CD4-positive, CD25-positive, alpha-beta regulatory T cell (primary cell): Measurements from ENCODE around the gene DPM1. TPM values are rescaled to one million over a fixed set of nuclear protein-coding genes. Genes with fewer than 3 reads are reported as not detected.
A peak's percentile ranks its signal among the peaks of the same experiment; 100 is the strongest.

ENCODE experiments used
- ATAC-seq, 2 donors: fragments of 150-1000 bp; cut with Tn5 transposase; one replicate each; pipeline ENCODE4 v1.10.0; 2021; ENCODE audit warnings: low read depth in 2 of 2, moderate number of reproducible peaks in 2 of 2, moderate library complexity in 1 of 2
- DNase-seq, 3 donors: peaks; one replicate each; pipeline versions ENCODE4 v3.0.0 to v3.0.0-alpha.2; 2012 to 2022; ENCODE audit warnings: mixed read lengths in 1 of 3
- H3K27ac ChIP-seq: one replicate; pipeline ENCODE4 v1.7.0; 2013; ENCODE audit warnings: mild to moderate bottlenecking, low read length; ENCODE audit not compliant: insufficient read depth, poor library complexity, severe bottlenecking
- H3K27me3 ChIP-seq: one replicate; pipeline ENCODE4 v1.7.0; 2013; ENCODE audit warnings: low read length; ENCODE audit not compliant: control insufficient read depth, insufficient read depth
- H3K36me3 ChIP-seq: one replicate; pipeline ENCODE4 v1.7.0; 2013; ENCODE audit warnings: mild to moderate bottlenecking, low read length, moderate library complexity; ENCODE audit not compliant: control insufficient read depth, insufficient read depth
- H3K4me1 ChIP-seq: 2 replicates; pipeline ENCODE4 v1.7.0; 2013; ENCODE audit warnings: mild to moderate bottlenecking, low read length; ENCODE audit not compliant: insufficient read depth, control insufficient read depth, poor library complexity, severe bottlenecking
- H3K4me3 ChIP-seq: one replicate; pipeline ENCODE4 v1.7.0; 2013; ENCODE audit warnings: low read depth, mild to moderate bottlenecking, low read length, moderate library complexity
- H3K9me3 ChIP-seq, 2 experiments: 1 replicate in 1 of 2; 2 replicates in 1 of 2; pipeline ENCODE4 v1.7.0; 2013; ENCODE audit warnings: low read length in 2 of 2, mild to moderate bottlenecking in 1 of 2, moderate library complexity in 1 of 2; ENCODE audit not compliant: control insufficient read depth in 2 of 2
- H3K27ac Mint-ChIP-seq, 3 donors: one replicate each; pipeline ENCODE4 v1.8.0; 2020 to 2022; ENCODE audit warnings: mild to moderate bottlenecking in 3 of 3, mixed read lengths in 3 of 3, moderate library complexity in 2 of 3
- H3K27me3 Mint-ChIP-seq: one replicate; pipeline ENCODE4 v1.8.0; 2022; ENCODE audit warnings: mild to moderate bottlenecking, mixed read lengths
- H3K36me3 Mint-ChIP-seq: one replicate; pipeline ENCODE4 v1.8.0; 2020; ENCODE audit warnings: mixed read lengths
- H3K4me1 Mint-ChIP-seq, 4 donors: one replicate each; pipeline ENCODE4 v1.8.0; 2020 to 2022; ENCODE audit warnings: mixed read lengths in 4 of 4, mild to moderate bottlenecking in 1 of 4
- H3K4me3 Mint-ChIP-seq, 4 donors: one replicate each; pipeline ENCODE4 v1.8.0; 2020 to 2022; ENCODE audit warnings: mild to moderate bottlenecking in 4 of 4, mixed read lengths in 4 of 4, moderate library complexity in 3 of 4
- H3K9me3 Mint-ChIP-seq, 7 donors: one replicate each; pipeline ENCODE4 v1.8.0; 2020 to 2022; ENCODE audit warnings: mixed read lengths in 7 of 7, mild to moderate bottlenecking in 3 of 7, moderate library complexity in 2 of 7
- polyA plus RNA-seq, 4 donors: library from polyadenylated mRNA; unstranded; fragments of 300-500 nt; fragmentation: Illumina TruSeq; gene quantifications; one replicate each; pipeline ENCODE4 v1.2.3, GENCODE V29; 2021
- total RNA-seq: library from RNA; stranded (reverse); gene quantifications from one replicate; pipeline ENCODE4 v1.2.3, GENCODE V29; 2022

DPM1 gene
- total and polyA plus RNA-seq, 5 donors from 2014 or later = 34.3 to 82.0 (median 74.5) TPM

GRCh38 chr20:50916934-50917333 is 41.4 kb downstream of the DPM1 start:
- H3K27me3 ChIP-seq = no peaks in the 10 kb centered on the region
- Mint-ChIP-seq H3K4me3 (peak overlapping the region in 3 of 4 donors; percentile 19 to 35 (median 24)), H3K4me1 (peaks cover 61 to 93% (median 81%) of the 10 kb centered on the region in 4 donors), H3K27ac (peak overlapping the region; percentile 23 to 87 (median 57)), H3K9me3 (peaks cover 0 to 3% (median 0%) of the 10 kb centered on the region in 7 donors), H3K27me3 (no peaks in the 10 kb centered on the region), H3K36me3 (peaks cover 11% of the 10 kb centered on the region)
- DNase-seq (no peak), ATAC-seq (no peak)
- no peak overlapping the region for H3K4me3 ChIP-seq
- peak overlapping the region; percentile 43 for H3K27ac ChIP-seq
- no peaks in the 10 kb centered on the region for H3K9me3 ChIP-seq
- peaks cover 6% of the 10 kb centered on the region for H3K36me3 ChIP-seq
- H3K4me1 ChIP-seq = peaks cover 55% of the 10 kb centered on the region

GRCh38 chr20:50916257-50916656 is 42.1 kb downstream of the DPM1 start:
- Histone ChIP-seq H3K9me3 (no peaks in the 10 kb centered on the region), H3K4me3 (peak overlapping the region; percentile 28), H3K36me3 (peaks cover 4% of the 10 kb centered on the region), H3K4me1 (peaks cover 48% of the 10 kb centered on the region), H3K27me3 (no peaks in the 10 kb centered on the region), H3K27ac (no peak overlapping the region)
- Mint-ChIP-seq H3K9me3 (peaks cover 0 to 3% (median 0%) of the 10 kb centered on the region in 7 donors), H3K27ac (peak overlapping the region; percentile 18 to 87 (median 46)), H3K4me1 (peaks cover 61 to 93% (median 81%) of the 10 kb centered on the region in 4 donors), H3K4me3 (peak overlapping the region in 1 of 4 donors; percentile 24), H3K27me3 (no peaks in the 10 kb centered on the region), H3K36me3 (peaks cover 17% of the 10 kb centered on the region)
- DNase-seq (no peak), ATAC-seq (no peak)

GRCh38 chr20:50915424-50915823 is 42.9 kb downstream of the DPM1 start:
- Histone ChIP-seq H3K9me3 (no peaks in the 10 kb centered on the region), H3K4me3 (peak overlapping the region; percentile 42), H3K36me3 (peaks cover 4% of the 10 kb centered on the region), H3K27ac (no peak overlapping the region), H3K27me3 (no peaks in the 10 kb centered on the region), H3K4me1 (peaks cover 46% of the 10 kb centered on the region)
- peaks cover 21% of the 10 kb centered on the region for H3K36me3 Mint-ChIP-seq
- H3K4me1 Mint-ChIP-seq = peaks cover 62 to 93% (median 79%) of the 10 kb centered on the region in 4 donors
- no peaks in the 10 kb centered on the region for H3K27me3 Mint-ChIP-seq
- H3K9me3 Mint-ChIP-seq = peaks cover 0 to 3% (median 0%) of the 10 kb centered on the region in 7 donors
- H3K27ac Mint-ChIP-seq = peak overlapping the region; percentile 28 to 67 (median 55)
- H3K4me3 Mint-ChIP-seq = peak overlapping the region in 3 of 4 donors; percentile 12 to 53 (median 13)
- ATAC-seq = no peak
- DNase-seq = no peak

- Histone ChIP-seq H3K36me3 (peaks cover 4% of the 10 kb centered on the region), H3K9me3 (no peaks in the 10 kb centered on the region), H3K27ac (no peak overlapping the region), H3K4me1 (peaks cover 51% of the 10 kb centered on the region), H3K27me3 (no peaks in the 10 kb centered on the region), H3K4me3 (no peak overlapping the region)
- Mint-ChIP-seq H3K4me1 (peaks cover 65 to 93% (median 79%) of the 10 kb centered on the region in 4 donors), H3K9me3 (peaks cover 0 to 3% (median 0%) of the 10 kb centered on the region in 7 donors), H3K4me3 (peak overlapping the region in 2 of 4 donors; percentile 3 to 11), H3K27ac (peak overlapping the region in 2 of 3 donors; percentile 67 to 75), H3K27me3 (no peaks in the 10 kb centered on the region), H3K36me3 (peaks cover 23% of the 10 kb centered on the region)
- ATAC-seq (peak; percentile 57 to 62), DNase-seq (peak in 1 of 3 donors; percentile 21)
Observed at GRCh38 chr20:50913690-50914375, 44.5 kb downstream of the DPM1 start.

- H3K36me3 ChIP-seq = peaks cover 6% of the 10 kb centered on the region
- Mint-ChIP-seq H3K9me3 (peaks cover 0 to 3% (median 0%) of the 10 kb centered on the region in 7 donors), H3K27ac (peak overlapping the region; percentile 57 to 81 (median 65)), H3K27me3 (no peaks in the 10 kb centered on the region), H3K36me3 (peaks cover 29% of the 10 kb centered on the region), H3K4me3 (peak overlapping the region in 2 of 4 donors; percentile 12 to 56), H3K4me1 (peaks cover 44 to 86% (median 70%) of the 10 kb centered on the region in 4 donors)
- H3K9me3 ChIP-seq = no peaks in the 10 kb centered on the region
- peaks cover 39% of the 10 kb centered on the region for H3K4me1 ChIP-seq
- ATAC-seq (no peak), DNase-seq (no peak)
- H3K4me3 ChIP-seq = no peak overlapping the region
- H3K27ac ChIP-seq = peak overlapping the region; percentile 30
- H3K27me3 ChIP-seq = no peaks in the 10 kb centered on the region
Observed at GRCh38 chr20:50911716-50912115, 46.6 kb downstream of the DPM1 start.

GRCh38 chr20:50911030-50911429 is 47.3 kb downstream of the DPM1 start:
- H3K4me1 ChIP-seq = peaks cover 35% of the 10 kb centered on the region
- Mint-ChIP-seq H3K9me3 (no peaks in the 10 kb centered on the region), H3K4me1 (peaks cover 38 to 84% (median 66%) of the 10 kb centered on the region in 4 donors), H3K27ac (peak overlapping the region; percentile 57 to 81 (median 65)), H3K36me3 (peaks cover 29% of the 10 kb centered on the region), H3K4me3 (peak overlapping the region in 2 of 4 donors; percentile 12 to 25), H3K27me3 (no peaks in the 10 kb centered on the region)
- no peak overlapping the region for H3K27ac ChIP-seq
- H3K9me3 ChIP-seq = no peaks in the 10 kb centered on the region
- DNase-seq = no peak
- H3K27me3 ChIP-seq = no peaks in the 10 kb centered on the region
- peaks cover 5% of the 10 kb centered on the region for H3K36me3 ChIP-seq
- H3K4me3 ChIP-seq = no peak overlapping the region
- ATAC-seq = no peak

GRCh38 chr20:50909413-50909812 is 48.9 kb downstream of the DPM1 start:
- Mint-ChIP-seq H3K9me3 (no peaks in the 10 kb centered on the region), H3K4me3 (peak overlapping the region in 2 of 4 donors; percentile 9 to 48), H3K4me1 (peaks cover 42 to 86% (median 56%) of the 10 kb centered on the region in 4 donors), H3K36me3 (peaks cover 29% of the 10 kb centered on the region), H3K27me3 (no peaks in the 10 kb centered on the region), H3K27ac (no peak overlapping the region)
- H3K9me3 ChIP-seq = no peaks in the 10 kb centered on the region
- H3K27me3 ChIP-seq = no peaks in the 10 kb centered on the region
- no peak overlapping the region for H3K27ac ChIP-seq
- DNase-seq = no peak
- H3K4me3 ChIP-seq = no peak overlapping the region
- peaks cover 2% of the 10 kb centered on the region for H3K36me3 ChIP-seq
- ATAC-seq = no peak
- H3K4me1 ChIP-seq = peaks cover 28% of the 10 kb centered on the region
